Measurements from ENCODE around the gene SPDYE3.
"Not testable (repeated sequence)": the region's sequence is repeated elsewhere in the genome, so short reads cannot be mapped to it uniquely, and the experiment has no call there.

SPDYE3 gene, protein sequence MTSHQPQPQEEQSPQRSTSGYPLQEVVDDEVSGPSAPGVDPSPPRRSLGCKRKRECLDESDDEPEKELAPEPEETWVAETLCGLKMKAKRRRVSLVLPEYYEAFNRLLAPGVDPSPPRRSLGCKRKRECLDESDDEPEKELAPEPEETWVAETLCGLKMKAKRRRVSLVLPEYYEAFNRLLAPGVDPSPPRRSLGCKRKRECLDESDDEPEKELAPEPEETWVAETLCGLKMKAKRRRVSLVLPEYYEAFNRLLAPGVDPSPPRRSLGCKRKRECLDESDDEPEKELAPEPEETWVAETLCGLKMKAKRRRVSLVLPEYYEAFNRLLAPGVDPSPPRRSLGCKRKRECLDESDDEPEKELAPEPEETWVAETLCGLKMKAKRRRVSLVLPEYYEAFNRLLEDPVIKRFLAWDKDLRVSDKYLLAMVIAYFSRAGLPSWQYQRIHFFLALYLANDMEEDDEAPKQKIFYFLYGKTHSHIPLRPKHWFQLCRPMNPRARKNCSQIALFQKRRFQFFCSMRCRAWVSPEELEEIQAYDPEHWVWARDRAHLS

DNA sequence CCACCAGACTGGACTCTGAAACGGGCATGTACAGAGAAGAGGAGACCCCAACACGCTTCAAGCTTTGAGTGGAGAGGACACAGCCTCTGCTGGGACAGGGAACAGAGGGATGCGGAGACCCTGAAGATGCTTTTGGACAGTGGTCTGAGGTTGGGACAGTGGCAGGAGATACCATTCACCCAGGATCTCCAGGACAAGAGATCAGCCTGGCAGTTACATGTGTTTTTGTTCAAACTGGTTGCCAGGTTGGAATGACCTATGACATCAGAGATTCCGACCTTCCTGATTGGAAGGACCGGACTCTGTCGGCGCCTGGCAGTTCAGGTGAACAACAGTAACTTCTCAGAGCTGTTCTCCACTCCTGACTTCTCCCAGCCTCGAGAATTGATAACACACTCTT lies at the start of gene SPDYE3:
TSS of gene SPDYE3 (plus strand) at position 301 of the 400 bp plus-strand sequence. CDS start 184 bp downstream, outside the sequence.
- not testable (repeated sequence) for DNase-seq

DNA sequence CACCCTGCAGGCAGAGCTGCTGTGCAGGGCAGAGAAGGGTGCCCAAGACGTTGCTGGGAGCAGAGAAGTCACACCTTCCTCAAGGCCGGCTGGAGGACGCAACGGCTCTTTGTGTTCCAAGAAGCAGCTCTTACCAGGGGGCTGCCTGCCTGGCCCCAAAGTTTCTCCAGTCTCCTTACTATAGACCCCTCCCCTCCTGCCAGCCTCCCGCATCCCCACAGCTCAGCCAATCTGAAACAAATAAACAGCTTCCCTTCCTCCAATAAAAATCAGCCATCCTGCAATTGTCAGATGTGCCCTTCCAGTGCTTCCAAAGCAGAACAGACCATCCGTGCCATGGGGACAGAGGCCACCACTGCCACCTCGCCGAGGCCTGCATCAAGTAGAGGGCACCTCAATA lies 47.5 kb upstream of the SPDYE3 start:
- DNase-seq: not testable (repeated sequence)

DNA sequence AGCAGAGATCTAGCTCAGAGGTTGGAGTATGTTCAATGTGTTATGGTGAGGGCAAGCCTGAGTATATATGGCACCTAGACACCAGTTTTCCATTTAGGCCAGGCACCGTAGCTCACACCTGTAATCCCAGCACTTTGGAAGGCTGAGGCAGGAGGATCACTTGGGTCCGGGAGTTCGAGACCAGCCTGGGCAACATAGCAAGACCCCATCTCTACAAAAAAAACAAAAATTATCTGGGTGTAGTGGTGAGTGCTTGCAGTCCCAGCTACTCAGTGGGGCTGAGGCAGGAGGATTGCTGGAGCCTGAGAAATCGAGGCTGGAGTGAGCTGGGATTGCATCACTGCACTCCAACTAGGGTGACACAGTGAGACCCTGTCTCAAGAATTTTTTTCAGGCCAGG lies 44.6 kb upstream of the SPDYE3 start:
- not testable (repeated sequence) for DNase-seq

DNA sequence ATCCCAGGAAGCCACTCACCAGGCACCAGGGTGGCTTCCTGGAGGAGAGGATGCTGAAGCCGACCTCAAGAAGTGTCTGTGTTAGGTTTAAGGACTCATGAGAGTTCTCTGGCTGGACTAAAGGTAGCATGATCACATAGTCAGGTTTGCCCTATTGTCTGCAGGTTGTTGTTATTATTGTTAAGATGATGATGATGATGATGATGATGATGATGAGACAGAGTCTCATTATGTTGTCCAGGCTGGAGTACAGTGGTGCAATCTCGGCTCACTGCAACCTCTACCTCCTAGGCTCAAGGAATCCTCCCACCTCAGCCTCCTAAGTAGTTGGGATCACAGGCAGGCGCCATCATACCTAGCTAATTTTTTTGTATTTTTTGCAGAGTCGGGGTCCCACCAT lies 43.3 kb upstream of the SPDYE3 start:
- not testable (repeated sequence) for DNase-seq

DNA sequence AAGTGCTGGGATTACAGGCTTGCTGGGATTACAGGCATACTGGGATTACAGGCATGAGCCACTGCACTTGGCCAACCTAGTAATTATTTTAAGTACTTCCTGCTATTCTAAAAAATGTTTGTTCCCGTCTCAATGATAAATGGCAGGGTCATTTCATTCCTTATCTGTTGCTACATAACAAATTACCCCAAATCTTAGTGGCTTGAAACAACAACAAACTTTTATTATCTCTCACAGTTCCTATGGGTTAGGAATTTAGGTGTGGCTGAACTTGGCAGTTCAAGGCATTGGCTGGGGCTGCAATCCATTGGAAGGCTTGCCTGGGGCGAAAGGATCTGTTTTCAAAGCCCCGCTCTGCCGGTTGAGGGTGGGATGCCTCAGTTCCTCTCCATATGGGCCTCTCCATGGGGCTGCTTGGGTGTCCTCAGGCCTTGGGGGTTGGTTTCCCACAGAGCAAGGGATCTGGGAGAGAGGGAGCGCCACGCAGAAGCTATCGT lies 42.8 kb upstream of the SPDYE3 start:
- not testable (repeated sequence) for DNase-seq

DNA sequence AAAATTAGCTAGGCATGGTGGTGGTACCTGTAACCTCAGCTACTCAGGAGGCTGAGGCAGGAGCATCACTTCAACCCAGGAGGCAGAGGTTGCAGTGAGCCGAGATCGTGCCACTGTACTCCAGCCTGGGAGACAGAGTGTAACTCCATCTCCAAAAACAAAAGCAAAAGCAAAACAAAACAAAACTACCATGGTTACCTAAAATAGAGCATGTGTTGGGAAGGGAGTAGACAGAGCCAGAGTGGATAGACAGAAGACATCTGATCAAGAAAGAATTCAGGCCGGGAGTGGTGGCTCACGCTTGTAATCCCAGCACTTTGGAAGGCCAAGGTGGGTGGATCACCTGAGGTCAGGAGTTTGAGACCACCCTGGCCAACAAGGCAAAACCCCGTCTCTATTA lies 41.7 kb upstream of the SPDYE3 start:
- not testable (repeated sequence) for DNase-seq

DNA sequence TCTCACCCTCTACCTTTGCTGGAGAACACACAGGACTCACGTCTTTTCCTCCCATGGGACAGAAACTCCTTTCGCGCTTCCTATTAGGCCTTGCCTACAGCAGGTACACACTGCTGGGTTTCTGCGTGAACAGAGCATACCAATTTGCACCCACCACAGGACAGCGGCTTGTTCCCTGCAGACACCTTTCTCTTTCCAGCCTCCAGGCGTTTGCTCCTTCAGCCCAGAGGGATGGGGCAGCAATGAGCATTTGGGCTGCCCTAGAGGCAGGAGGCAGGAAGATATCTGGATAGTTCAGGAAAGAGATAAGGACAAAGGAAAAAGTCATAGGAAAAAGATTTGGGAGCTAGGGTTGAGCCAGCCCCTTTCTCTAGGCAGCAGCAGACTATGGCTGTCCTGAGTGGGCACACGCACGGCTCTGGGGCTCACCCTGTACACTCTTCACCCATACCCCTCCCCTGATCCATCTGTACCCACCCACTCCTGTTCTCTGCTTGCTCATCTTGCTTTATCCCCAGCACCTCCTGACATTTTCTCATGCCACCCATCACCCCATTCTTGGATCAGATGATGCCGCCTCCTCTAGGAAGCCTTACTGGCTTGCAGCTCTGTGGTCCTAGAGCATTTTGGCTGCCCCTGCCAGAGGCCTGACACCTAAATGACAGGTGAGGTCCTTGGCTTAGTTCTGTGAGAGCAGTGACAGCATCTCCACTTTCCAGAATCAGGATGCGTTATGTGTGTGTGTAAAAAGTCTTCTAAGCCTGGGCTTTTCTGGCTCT lies 40.7 kb upstream of the SPDYE3 start:
- DNase-seq: no peak

DNA sequence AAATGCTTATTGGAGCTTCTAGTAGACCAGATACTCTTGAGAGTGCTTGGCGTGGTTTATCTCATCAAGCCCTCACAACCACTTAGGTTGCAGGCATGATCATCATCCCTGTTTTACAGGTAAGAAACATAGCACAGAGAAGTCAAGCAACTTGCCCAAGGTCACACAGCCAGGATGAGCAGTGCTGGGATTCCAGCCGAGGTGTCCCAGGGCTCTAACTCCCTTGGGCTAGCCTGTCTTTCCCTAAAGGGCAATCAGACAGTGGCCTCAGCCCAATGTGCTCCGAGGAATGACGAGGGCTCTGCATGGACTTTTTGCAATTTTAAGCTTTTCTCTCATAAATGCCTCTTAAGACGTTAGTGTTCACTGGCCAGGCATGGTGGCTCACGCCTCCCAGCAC lies 39.9 kb upstream of the SPDYE3 start:
- DNase-seq: no peak

DNA sequence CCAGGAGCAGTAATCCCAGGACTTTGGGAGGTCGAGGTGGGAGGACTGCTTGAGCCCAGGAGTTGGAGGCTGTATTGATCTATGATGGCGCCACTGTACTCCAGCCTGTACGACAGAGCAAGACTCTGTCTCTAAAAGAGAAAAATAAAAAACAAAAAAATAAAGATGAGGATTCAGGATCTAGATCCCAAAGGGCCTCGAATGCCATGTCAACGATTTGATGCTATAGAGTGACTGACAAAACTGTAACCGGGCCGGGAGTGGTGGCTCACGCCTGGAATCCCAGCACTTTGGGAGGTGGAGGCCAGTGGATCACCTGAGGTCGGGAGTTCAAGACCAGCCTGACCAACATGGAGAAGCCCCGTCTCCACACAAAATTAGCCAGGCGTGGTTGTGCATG lies 38.6 kb upstream of the SPDYE3 start:
- DNase-seq: not testable (repeated sequence)

DNA sequence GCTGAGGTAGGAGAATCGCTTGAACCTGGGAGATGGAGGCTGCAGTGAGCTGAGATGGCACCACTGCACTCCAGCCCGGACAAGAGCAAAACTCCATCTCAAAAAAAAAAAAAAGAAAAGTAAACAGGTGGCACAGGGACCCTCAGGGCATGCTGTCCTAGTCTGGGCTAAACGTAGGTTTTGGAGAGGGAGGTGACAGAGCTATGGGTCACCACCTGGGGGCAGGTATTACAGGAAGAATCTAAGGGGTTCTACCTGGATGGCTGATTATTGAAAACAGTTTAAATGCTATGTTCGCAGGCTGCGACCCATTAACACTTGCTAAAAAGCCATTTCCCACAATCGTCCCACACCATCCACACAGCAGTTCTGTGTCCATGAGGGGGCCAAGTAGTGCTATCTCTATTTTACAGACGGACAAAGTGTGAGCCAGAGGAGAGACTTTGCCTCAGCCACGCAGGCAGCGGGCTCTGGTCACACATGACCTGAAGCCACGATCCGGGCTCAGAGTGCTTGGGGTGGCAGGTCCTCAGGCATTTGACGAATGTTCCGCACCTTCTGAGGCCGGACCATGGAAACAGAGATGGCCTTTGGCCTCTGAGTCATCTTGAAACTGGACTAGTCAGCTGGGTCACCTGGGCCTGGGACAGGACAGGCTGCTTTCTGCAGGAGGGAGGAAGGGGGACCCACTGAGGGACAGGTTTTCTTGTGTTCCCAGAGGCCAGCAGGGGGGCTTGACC lies 38.0 kb upstream of the SPDYE3 start:
- not testable (repeated sequence) for DNase-seq

DNA sequence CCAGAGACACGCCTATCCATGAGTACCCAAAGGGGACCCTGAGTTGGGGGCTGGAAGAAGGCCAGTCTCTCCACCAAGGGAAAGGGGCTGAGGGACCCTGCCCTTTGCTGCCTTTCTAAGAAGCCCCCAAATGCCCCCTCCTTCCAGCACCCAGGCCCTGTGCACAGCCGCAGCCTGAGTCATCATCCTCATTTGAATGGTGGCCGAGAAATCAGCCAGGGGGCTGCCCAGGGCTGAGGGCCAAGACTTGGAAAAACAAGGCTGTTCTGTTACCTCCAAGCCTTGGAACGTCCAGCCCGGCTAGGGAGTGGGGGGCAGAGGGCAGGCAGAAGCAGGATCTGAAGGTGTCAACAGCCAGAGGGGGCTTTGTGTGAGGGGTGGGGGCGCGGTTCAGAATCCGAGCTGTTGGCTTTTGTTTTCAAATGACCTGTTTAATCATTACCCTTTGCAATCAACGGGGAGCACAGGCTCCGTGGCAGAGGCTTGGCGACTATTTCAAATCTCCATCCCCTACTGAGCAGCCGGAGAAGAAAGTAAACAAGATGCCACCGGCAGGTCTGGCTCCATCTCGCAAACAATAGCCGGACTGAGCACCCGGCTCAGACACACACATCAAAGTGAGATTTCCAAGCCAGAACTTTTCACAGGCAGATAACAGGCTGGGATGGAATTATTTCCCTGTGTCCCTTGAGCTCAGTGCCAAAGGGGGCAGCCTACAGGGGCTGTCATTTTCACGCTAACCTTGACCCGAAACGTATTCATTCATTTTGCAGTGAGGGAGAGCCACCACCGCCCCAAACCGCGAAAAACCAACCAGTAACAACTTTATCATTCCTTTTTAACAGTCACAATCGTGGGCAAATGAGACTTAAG lies 37.2 kb upstream of the SPDYE3 start:
- peak; percentile 8 for DNase-seq

DNA sequence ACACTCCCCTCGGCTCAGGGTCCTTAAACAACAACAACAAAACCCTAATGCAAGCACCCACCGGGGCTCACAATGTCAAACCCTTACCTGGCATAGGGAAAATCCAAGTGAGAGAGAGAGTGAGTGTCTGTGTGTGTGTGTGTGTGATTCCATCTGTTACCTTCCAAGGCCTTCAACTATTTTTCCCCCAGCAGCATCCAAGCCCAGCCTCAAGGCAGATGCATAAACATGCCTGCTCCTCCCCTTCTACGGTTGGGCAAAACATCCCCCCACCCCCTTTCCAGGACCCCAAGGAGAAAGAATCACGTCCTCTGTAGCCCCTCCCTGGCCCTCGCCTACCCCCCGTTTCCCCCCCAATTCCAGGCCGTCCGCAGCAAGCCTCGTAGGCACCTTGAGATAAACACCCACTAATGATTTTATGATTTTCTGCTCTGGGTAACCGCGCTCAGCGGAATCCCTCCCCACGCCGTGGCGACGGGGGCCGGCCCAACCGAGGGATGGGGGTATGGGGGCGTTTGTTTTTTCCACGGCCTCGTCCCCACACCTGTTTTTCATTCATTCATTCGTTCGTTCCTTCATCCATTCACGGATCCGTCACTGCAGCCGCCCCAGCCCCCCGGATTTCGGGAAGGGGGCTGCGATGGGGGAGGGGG lies 36.4 kb upstream of the SPDYE3 start:
- peak; percentile 27 for DNase-seq

DNA sequence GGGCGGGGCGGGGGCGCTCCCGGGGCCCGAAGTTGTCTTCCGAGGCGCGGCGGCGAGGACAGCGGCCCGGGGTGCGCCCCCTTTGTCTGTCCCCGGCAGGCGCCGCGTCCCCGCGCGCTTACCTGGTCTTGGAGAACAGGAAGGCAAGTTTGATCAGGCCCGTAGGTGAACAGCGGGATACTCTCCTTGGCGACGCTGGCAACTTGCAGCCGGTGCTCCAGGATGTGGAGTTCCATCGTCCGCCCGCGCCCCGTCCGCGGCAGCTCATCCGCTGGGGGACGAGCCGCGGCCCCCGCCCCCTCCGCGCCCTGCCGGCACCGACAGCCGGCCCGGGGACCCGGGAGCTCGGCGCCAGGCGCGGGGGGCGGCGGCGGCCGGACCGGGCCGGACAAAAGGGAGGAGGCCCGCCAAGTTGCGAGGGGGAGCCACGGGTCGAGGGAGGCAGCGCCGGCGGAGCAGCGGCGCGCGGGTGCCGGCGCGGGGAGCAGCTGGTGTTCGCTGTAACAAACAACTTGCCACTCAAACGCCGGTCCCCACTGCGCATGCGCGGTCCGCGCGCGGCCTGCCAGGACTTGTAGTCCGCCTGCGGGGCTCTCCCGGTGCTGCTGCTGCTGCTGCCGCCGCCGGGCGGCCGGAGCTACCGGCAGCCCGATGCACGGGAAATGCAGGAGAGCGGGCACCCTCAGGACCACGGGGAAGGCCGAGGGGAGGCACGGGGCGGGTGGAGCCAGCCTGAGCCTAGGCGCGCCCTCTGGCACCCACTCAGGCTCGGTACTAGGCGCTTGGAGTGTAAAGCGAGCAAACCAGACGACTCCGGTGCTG lies 35.6 kb upstream of the SPDYE3 start:
- peak; percentile 96 for DNase-seq

DNA sequence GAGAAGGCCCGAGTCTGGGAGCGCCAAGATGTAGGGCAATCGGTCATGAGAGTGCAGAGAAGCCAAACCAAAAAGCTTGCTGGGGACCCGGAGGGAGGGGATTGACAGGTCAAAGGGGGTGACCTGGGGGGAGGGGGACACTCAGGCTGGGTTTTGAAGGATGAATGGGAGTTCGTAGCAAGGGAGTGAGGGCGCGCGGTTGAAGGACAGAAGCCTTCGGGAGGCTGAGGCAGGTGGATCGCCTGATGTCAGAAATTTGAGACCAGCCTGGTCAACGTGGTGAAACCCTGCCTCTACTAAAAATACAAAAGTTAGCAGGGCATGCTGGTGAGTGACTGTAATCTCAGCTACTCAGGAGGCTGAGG lies 35.0 kb upstream of the SPDYE3 start:
- not testable (repeated sequence) for DNase-seq

DNA sequence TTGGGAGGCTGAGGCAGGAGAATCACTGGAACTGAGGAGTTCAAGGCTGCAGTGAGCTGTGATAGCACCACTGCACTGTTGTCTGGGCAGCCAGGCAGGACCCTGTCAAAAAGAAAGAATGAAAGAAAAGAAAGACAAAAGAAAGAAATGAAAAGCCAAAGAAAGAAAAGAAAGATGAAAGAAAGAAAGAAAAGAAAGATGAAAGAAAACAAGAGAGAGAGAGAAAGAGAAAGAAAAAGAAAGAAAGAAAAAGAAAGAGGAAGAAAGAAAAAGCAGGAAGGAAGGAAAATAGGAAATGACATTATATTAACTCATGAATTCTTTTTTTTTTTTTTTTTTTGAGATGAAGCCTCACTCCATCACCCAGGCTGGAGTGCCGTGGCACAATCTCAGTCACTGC lies 32.4 kb upstream of the SPDYE3 start:
- no peak for DNase-seq

DNA sequence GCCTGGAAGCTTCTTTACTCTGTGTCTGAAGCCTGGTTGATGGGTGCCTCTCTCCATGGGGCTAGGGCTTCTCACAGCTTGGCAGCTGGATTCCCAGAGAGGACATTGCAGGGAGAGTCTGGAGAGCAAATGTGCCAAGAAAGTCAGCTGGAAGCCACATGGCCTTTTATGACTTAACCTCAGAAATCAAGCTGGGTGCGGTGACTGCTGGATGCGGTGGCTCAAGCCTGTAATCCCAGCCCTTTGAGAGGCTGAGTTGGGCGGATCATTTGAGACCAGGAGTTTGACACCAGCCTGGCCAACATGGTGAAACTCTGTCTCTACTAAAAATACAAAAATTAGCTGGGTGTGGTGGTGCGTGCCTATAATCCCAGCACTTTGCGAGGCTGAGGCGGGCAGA lies 31.4 kb upstream of the SPDYE3 start:
- not testable (repeated sequence) for DNase-seq

DNA sequence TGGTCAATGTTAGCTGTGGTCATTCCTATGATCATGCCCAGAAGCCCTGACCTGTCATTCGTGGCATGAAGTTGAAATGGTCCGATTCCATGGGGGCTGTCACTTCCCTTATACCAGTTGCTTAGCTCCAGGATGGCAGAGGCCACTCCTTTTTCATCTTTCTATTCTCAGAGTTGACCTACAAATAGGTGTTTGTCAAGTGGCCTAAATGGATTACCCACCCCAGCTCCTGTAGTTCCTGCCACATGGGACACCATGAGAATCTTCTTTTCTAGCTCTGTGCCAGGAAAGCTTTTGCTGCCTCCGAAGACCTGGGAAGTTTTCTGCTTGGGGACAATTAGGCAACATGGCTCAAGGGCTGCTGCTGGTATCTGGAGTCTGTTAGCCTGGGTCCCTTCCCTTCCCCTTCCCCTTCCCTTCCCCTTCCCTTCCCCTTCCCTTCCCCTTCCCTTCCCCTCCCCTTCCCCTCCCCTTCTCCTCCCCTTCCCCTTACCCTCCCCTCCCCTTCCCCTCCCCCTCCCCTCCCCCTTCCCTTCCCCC lies 25.4 kb upstream of the SPDYE3 start:
- not testable (repeated sequence) for DNase-seq

DNA sequence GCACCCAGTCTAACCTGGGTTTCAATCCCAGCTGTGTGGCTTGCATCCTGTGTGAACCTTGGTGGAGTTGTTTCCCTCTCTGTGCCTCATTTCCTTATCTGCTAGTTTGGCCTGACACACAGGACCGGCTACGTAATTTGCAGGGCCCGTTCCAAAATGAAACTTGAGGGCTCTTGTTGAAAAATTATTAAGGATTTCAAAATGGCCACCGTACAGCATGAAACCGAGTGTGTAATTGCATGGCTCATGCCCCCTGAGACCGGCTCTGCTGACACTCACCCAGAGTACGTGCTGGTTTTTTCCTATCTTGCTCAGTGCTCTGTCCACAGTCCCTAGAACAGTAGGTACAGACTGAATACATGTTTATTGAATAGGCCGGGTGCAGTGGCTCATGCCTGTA lies 24.4 kb upstream of the SPDYE3 start:
- DNase-seq: not testable (repeated sequence)

DNA sequence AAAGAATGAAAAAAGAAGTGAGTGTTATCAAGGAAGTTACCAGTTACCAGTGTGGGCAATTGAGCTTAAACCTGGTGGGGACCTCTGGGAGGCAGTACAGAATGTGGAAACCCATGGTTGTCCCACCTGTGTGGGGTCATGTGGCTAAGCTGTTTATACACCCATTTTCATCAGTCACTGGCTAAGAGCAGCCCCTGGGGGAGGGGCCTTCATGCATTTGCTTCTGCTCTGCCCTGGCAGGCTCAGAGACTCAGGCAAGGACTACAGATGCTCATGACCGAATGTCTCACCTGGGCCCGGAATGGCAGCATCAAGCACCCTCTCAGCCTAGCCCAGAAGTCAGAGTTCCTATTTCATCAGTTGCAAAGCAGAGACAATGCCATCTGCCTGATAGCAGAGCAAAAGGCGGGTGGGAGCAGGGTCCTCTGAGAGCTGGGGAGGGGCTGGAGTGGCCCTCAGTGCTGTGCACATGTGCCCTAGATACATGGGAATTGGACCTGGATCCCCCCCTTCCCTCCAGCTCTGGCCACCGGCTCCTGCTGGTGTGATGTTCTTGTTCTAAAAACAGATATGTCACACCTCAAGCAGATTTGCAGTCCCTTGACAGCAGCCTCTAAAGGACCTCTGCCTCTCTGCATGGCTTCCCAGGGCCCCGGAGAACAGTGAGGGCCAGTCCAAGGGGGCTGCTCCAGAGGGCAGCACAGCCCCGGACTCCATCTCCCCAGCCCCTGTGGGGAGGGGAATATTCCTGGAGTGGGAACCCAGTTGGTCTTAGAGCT lies 20.1 kb upstream of the SPDYE3 start:
- not testable (repeated sequence) for DNase-seq

All from NCI-H146 (cell line).